ENCODE results near the gene RAET1G. TPM values are rescaled to one million over a fixed set of nuclear protein-coding genes. Genes with fewer than 3 reads are reported as not detected.

The RAET1G gene
- total and polyA plus RNA-seq, 2 of the 13 experiments (the other 11 are each of a cell fraction or from before 2014, with no cell fraction given) = not detected

DNA sequence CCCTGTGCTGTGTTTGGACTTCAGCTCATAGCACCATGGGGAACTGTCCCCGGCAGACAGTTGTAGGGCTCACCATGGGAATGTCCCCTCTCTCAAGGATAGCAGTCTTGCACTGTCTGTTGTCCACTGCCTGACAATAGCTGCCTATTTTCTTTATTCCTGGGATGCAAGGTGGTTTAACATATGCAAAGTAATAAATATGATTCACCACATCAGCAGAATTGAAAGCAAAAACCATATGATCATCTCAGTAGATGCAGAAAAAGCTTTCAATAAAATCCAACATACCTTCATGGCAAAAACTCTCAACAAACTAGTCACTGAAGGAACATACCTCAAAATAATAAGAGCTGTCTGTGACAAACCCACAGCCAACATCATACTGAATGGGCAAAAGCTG lies 45.3 kb downstream of the RAET1G start:
- H3K27me3 ChIP-seq (ENCODE audit: control insufficient read depth in 1 of 2, insufficient read depth in 2 of 2, low read length in 2 of 2) = peaks cover 1 to 31% of the 10 kb centered on the region in 2 experiments; a peak in 2 of 5 replicates
- no peak for FAIRE-seq
- H4K20me1 ChIP-seq (ENCODE audit: insufficient read depth, low read length) = no peaks in the 10 kb centered on the region
- no peak overlapping the region for H3K27ac ChIP-seq (ENCODE audit: extremely low read length, insufficient read depth, low read length)
- no peaks in the 10 kb centered on the region for H3K79me2 ChIP-seq (ENCODE audit: insufficient read depth, low read length)
- WGBS (ENCODE audit: low lambda C conversion rate) = 0% methylated on average over 1 of the region's 1 CpG
- POLR2A ChIA-PET = no interaction called here
- DNase-seq (ENCODE audit: low spot score) = no peak
- H3K9me3 ChIP-seq (ENCODE audit: low read length) = no peaks in the 10 kb centered on the region
- no TSS peak for BruUV-seq (replicated peaks)
- CTCF ChIA-PET (ENCODE audit: low intra/inter-chr PET ratio, low total read pairs) = no interaction called here
- no peak overlapping the region for H3K4me3 ChIP-seq (replicated peaks in 1 of 3; ENCODE audit: insufficient read depth in 1 of 3, low read depth in 2 of 3, low read length in 3 of 3)
- in situ Hi-C loops (cut with HindIII; ENCODE audit: extremely low pct_ligation_motif_present, low pct_unique_long_range_greater_than_20kb) (no loop called here), intact Hi-C loops (cut with micrococcal nuclease; ENCODE audit: unreplicated experiment) (no loop called here)
- H3K4me2 ChIP-seq (ENCODE audit: low read depth, low read length) = no peak overlapping the region
- no peak overlapping the region for H2AFZ ChIP-seq (ENCODE audit: low read length)
- H3K9ac ChIP-seq (ENCODE audit: insufficient read depth, low read depth, low read length) = no peak overlapping the region
- no peaks in the 10 kb centered on the region for H3K36me3 ChIP-seq (replicated peaks in 1 of 2; ENCODE audit: control insufficient read depth in 1 of 2, insufficient read depth in 2 of 2, low read length in 2 of 2)
- H3K4me1 ChIP-seq (ENCODE audit: insufficient read depth, low read length) = no peaks in the 10 kb centered on the region
- TF ChIP-seq MAFF (IDR thresholded peaks at IDR 0.05; ENCODE audit: low read depth, low read length) (0 out of 2 replicates have a peak, but pooled peaks have one; percentile 16), ARNT (IDR thresholded peaks at IDR 0.05) (no peak), MAFK (conservative IDR thresholded peaks at IDR 0.05 in 1 of 2, IDR thresholded peaks at IDR 0.05 in 1 of 2; ENCODE audit: low read length in 2 of 2) (peak; percentile 52 to 62; a peak in 3 of 4 replicates)
- TF ChIP-seq, protein P1, sequence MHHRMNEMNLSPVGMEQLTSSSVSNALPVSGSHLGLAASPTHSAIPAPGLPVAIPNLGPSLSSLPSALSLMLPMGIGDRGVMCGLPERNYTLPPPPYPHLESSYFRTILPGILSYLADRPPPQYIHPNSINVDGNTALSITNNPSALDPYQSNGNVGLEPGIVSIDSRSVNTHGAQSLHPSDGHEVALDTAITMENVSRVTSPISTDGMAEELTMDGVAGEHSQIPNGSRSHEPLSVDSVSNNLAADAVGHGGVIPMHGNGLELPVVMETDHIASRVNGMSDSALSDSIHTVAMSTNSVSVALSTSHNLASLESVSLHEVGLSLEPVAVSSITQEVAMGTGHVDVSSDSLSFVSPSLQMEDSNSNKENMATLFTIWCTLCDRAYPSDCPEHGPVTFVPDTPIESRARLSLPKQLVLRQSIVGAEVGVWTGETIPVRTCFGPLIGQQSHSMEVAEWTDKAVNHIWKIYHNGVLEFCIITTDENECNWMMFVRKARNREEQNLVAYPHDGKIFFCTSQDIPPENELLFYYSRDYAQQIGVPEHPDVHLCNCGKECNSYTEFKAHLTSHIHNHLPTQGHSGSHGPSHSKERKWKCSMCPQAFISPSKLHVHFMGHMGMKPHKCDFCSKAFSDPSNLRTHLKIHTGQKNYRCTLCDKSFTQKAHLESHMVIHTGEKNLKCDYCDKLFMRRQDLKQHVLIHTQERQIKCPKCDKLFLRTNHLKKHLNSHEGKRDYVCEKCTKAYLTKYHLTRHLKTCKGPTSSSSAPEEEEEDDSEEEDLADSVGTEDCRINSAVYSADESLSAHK (CRISPR knock-in tag; IDR thresholded peaks at IDR 0.05; ENCODE audit: borderline replicate concordance) = no peak
- ATAC-seq = no peak

DNA sequence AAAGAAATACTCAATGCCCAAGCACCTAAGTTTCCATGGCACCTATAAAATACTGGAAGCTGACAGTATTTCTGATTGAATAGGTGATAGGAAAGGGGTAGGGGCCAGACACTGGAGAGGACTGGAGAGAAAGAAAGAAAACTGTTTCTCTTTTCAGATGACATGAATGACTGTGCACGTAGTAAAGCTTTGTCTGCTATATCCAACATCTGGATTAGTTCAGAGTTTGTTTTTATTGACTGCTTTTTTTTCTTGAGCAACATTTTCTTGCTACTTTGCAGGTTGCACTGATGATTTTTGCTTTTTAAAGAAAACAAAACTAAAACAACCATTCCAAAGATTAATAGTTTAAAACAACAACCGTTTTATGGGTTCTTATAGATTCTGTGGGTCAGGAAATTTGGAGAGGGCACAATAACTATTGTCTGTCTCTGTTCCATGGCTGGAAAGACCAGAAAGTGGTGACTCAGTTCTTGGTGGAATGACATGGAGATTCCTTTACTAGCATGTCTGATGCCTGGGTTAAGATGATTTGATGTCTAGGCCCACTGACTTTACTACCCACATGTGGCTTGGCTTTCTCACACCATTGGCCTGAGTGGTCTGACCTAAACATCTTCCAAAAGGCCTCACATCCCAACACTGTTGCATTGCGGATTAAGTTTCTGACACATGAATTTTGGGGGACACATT lies 46.5 kb downstream of the RAET1G start:
- Histone ChIP-seq H3K36me3 (replicated peaks in 1 of 2; ENCODE audit: control insufficient read depth in 1 of 2, insufficient read depth in 2 of 2, low read length in 2 of 2) (no peaks in the 10 kb centered on the region), H3K4me2 (ENCODE audit: low read depth, low read length) (no peak overlapping the region), H3K27me3 (ENCODE audit: control insufficient read depth in 1 of 2, insufficient read depth in 2 of 2, low read length in 2 of 2) (peaks cover 1 to 31% of the 10 kb centered on the region in 2 experiments; a peak in 2 of 5 replicates), H3K79me2 (ENCODE audit: insufficient read depth, low read length) (no peaks in the 10 kb centered on the region), H3K4me1 (ENCODE audit: insufficient read depth, low read length) (no peaks in the 10 kb centered on the region), H3K9ac (ENCODE audit: insufficient read depth, low read depth, low read length) (no peak overlapping the region), H4K20me1 (ENCODE audit: insufficient read depth, low read length) (no peaks in the 10 kb centered on the region), H3K4me3 (replicated peaks in 1 of 3; ENCODE audit: insufficient read depth in 1 of 3, low read depth in 2 of 3, low read length in 3 of 3) (no peak overlapping the region), H3K9me3 (ENCODE audit: low read length) (no peaks in the 10 kb centered on the region), H3K27ac (ENCODE audit: extremely low read length, insufficient read depth, low read length) (no peak overlapping the region), H2AFZ (ENCODE audit: low read length) (no peak overlapping the region)
- ATAC-seq (no peak), DNase-seq (ENCODE audit: low spot score) (no peak), FAIRE-seq (no peak)
- CTCF ChIA-PET (ENCODE audit: low intra/inter-chr PET ratio, low total read pairs) = no interaction called here
- intact Hi-C loops (cut with micrococcal nuclease; ENCODE audit: unreplicated experiment) (no loop called here), in situ Hi-C loops (cut with HindIII; ENCODE audit: extremely low pct_ligation_motif_present, low pct_unique_long_range_greater_than_20kb) (no loop called here)
- no TSS peak for BruUV-seq (replicated peaks)
- 17% methylated on average over 3 of the region's 3 CpGs for WGBS (ENCODE audit: low lambda C conversion rate)
- POLR2A ChIA-PET = no interaction called here
- TF ChIP-seq ZNF142 (CRISPR knock-in tag; IDR thresholded peaks at IDR 0.05) = no peak
